ENCODE measurements around the gene ZDHHC11. TPM values are rescaled to one million over a fixed set of nuclear protein-coding genes. Genes with fewer than 3 reads are reported as not detected.

The ZDHHC11 gene
- total RNA-seq, 5 donors from 2014 or later (not counting 1 experiment from before 2014, with no cell fraction given), result 6.5 to 38.0 (median 11.6) TPM

DNA sequence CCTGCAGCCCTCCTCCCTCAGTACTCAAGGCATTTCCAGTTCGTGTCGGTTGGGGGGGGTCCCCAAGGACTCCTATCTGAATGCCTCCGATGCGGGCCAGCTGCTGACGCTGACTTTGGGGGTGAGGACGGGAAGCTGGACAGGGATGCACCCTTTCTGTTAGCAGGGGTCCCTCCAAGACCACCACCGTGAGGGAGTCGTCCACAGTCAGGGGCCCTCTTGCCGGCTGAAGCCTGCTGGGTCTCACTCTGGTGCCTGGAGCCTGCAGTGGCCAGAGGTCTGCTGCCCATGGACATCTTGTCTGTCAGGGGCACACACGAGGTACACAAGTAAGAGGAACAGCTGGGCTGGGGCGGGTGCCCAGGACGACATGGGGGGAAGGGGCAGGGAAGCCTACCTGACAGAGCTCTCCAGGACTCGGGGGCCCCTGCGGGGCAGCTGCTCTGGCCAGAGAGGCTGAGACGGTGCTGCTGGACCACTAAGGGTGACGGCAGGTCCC, 9.1 kb upstream of the ZDHHC11 start:
- no peak overlapping the region for H3K4me3 Mint-ChIP-seq
- Histone ChIP-seq H3K4me1 (ENCODE audit: control insufficient read depth in 1 of 2, extremely low read depth in 1 of 2, insufficient read depth in 2 of 2, low read length in 2 of 2) (peaks cover 0 to 5% of the 10 kb centered on the region in 2 experiments), H3K27ac (ENCODE audit: low read length) (no peak overlapping the region), H3K27me3 (replicated peaks in 1 of 2; ENCODE audit: control insufficient read depth in 2 of 2, extremely low read depth in 1 of 2, insufficient read depth in 2 of 2, low read length in 1 of 2) (no peaks in the 10 kb centered on the region), H3K36me3 (ENCODE audit: control insufficient read depth in 2 of 2, extremely low read depth in 1 of 2, insufficient read depth in 1 of 2, low read length in 1 of 2) (peaks cover 9 to 19% of the 10 kb centered on the region in 2 donors), H3K9me3 (no peaks in the 10 kb centered on the region), H3K4me3 (ENCODE audit: control insufficient read depth in 1 of 2, extremely low read depth in 1 of 2, low read length in 1 of 2) (no peak overlapping the region)
- no peaks in the 10 kb centered on the region for H3K4me1 Mint-ChIP-seq
- POLR2A ChIA-PET, result no interaction called here
- ATAC-seq (replicated peaks in 1 of 4) (no peak), DNase-seq (no peak)
- CTCF ChIA-PET, result no interaction called here
- no peaks in the 10 kb centered on the region for H3K9me3 Mint-ChIP-seq
- peaks cover 11% of the 10 kb centered on the region for H3K36me3 Mint-ChIP-seq
- H3K27me3 Mint-ChIP-seq, result no peaks in the 10 kb centered on the region
- WGBS (ENCODE audit: insufficient coverage), result 91% methylated on average over 14 of the region's 16 CpGs
- no peak overlapping the region for H3K27ac Mint-ChIP-seq

GRCh38 chr5:859391-859790, 8.6 kb upstream of the ZDHHC11 start:
- Mint-ChIP-seq H3K9me3 (no peaks in the 10 kb centered on the region), H3K4me1 (no peaks in the 10 kb centered on the region), H3K4me3 (no peak overlapping the region), H3K36me3 (peaks cover 11% of the 10 kb centered on the region), H3K27me3 (no peaks in the 10 kb centered on the region), H3K27ac (no peak overlapping the region)
- peaks cover 9 to 15% of the 10 kb centered on the region in 2 donors for H3K36me3 ChIP-seq (ENCODE audit: control insufficient read depth in 2 of 2, extremely low read depth in 1 of 2, insufficient read depth in 1 of 2, low read length in 1 of 2)
- ChIA-PET POLR2A (no interaction called here), CTCF (no interaction called here)
- no peaks in the 10 kb centered on the region for H3K27me3 ChIP-seq (replicated peaks in 1 of 2; ENCODE audit: control insufficient read depth in 2 of 2, extremely low read depth in 1 of 2, insufficient read depth in 2 of 2, low read length in 1 of 2)
- H3K9me3 ChIP-seq, result no peaks in the 10 kb centered on the region
- ATAC-seq (replicated peaks in 1 of 4), result no peak
- H3K4me1 ChIP-seq (ENCODE audit: control insufficient read depth in 1 of 2, extremely low read depth in 1 of 2, insufficient read depth in 2 of 2, low read length in 2 of 2), result peaks cover 0 to 5% of the 10 kb centered on the region in 2 experiments
- H3K27ac ChIP-seq (ENCODE audit: low read length), result no peak overlapping the region
- no peak overlapping the region for H3K4me3 ChIP-seq (ENCODE audit: control insufficient read depth in 1 of 2, extremely low read depth in 1 of 2, low read length in 1 of 2)
- DNase-seq, result no peak
- WGBS (ENCODE audit: insufficient coverage), result 91% methylated on average over 13 of the region's 16 CpGs

GRCh38 chr5:858726-859125, 7.9 kb upstream of the ZDHHC11 start:
- H3K27ac Mint-ChIP-seq, result no peak overlapping the region
- DNase-seq (no peak), ATAC-seq (replicated peaks in 1 of 4) (no peak)
- WGBS (ENCODE audit: insufficient coverage), result 94% methylated on average over 9 of the region's 11 CpGs
- peaks cover 5% of the 10 kb centered on the region for H3K36me3 Mint-ChIP-seq
- CTCF ChIA-PET, result no interaction called here
- POLR2A ChIA-PET, result no interaction called here
- peaks cover 0 to 5% of the 10 kb centered on the region in 2 experiments for H3K4me1 ChIP-seq (ENCODE audit: control insufficient read depth in 1 of 2, extremely low read depth in 1 of 2, insufficient read depth in 2 of 2, low read length in 2 of 2)
- H3K4me3 ChIP-seq (ENCODE audit: control insufficient read depth in 1 of 2, extremely low read depth in 1 of 2, low read length in 1 of 2), result no peak overlapping the region
- H3K27me3 Mint-ChIP-seq, result no peaks in the 10 kb centered on the region
- H3K27me3 ChIP-seq (replicated peaks in 1 of 2; ENCODE audit: control insufficient read depth in 2 of 2, extremely low read depth in 1 of 2, insufficient read depth in 2 of 2, low read length in 1 of 2), result no peaks in the 10 kb centered on the region
- H3K4me1 Mint-ChIP-seq, result no peaks in the 10 kb centered on the region
- H3K27ac ChIP-seq (ENCODE audit: low read length), result no peak overlapping the region
- H3K36me3 ChIP-seq (ENCODE audit: control insufficient read depth in 2 of 2, extremely low read depth in 1 of 2, insufficient read depth in 1 of 2, low read length in 1 of 2), result peaks cover 9 to 10% of the 10 kb centered on the region in 2 donors
- no peaks in the 10 kb centered on the region for H3K9me3 Mint-ChIP-seq
- no peak overlapping the region for H3K4me3 Mint-ChIP-seq
- no peaks in the 10 kb centered on the region for H3K9me3 ChIP-seq

GRCh38 chr5:856531-857425, 6.0 kb upstream of the ZDHHC11 start:
- H3K9me3 Mint-ChIP-seq, result no peaks in the 10 kb centered on the region
- Histone ChIP-seq H3K36me3 (ENCODE audit: control insufficient read depth in 2 of 2, extremely low read depth in 1 of 2, insufficient read depth in 1 of 2, low read length in 1 of 2) (no peaks in the 10 kb centered on the region), H3K27ac (ENCODE audit: low read length) (no peak overlapping the region), H3K4me3 (ENCODE audit: control insufficient read depth in 1 of 2, extremely low read depth in 1 of 2, low read length in 1 of 2) (no peak overlapping the region), H3K4me1 (ENCODE audit: control insufficient read depth in 1 of 2, extremely low read depth in 1 of 2, insufficient read depth in 2 of 2, low read length in 2 of 2) (peaks cover 0 to 5% of the 10 kb centered on the region in 2 experiments), H3K27me3 (replicated peaks in 1 of 2; ENCODE audit: control insufficient read depth in 2 of 2, extremely low read depth in 1 of 2, insufficient read depth in 2 of 2, low read length in 1 of 2) (peaks cover 0 to 9% of the 10 kb centered on the region in 2 experiments), H3K9me3 (no peaks in the 10 kb centered on the region)
- ChIA-PET POLR2A (no interaction called here), CTCF (no interaction called here)
- H3K36me3 Mint-ChIP-seq, result no peaks in the 10 kb centered on the region
- H3K4me1 Mint-ChIP-seq, result peaks cover 0 to 4% (median 0%) of the 10 kb centered on the region in 3 donors
- WGBS (ENCODE audit: insufficient coverage), result 63% methylated on average over 9 of the region's 16 CpGs
- DNase-seq (no peak), ATAC-seq (replicated peaks in 1 of 4) (peak in 1 of 4 experiments; percentile 19)
- no peak overlapping the region for H3K27ac Mint-ChIP-seq
- H3K4me3 Mint-ChIP-seq, result no peak overlapping the region
- H3K27me3 Mint-ChIP-seq, result peaks cover 3 to 7% of the 10 kb centered on the region in 2 donors

- H3K4me3 ChIP-seq (ENCODE audit: control insufficient read depth in 1 of 2, extremely low read depth in 1 of 2, low read length in 1 of 2), result no peak overlapping the region
- 64% methylated on average over 16 of the region's 21 CpGs for WGBS (ENCODE audit: insufficient coverage)
- H3K4me1 Mint-ChIP-seq, result peaks cover 0 to 4% (median 0%) of the 10 kb centered on the region in 3 donors
- H3K4me1 ChIP-seq (ENCODE audit: control insufficient read depth in 1 of 2, extremely low read depth in 1 of 2, insufficient read depth in 2 of 2, low read length in 2 of 2), result peaks cover 0 to 5% of the 10 kb centered on the region in 2 experiments
- CTCF ChIA-PET, result no interaction called here
- H3K9me3 Mint-ChIP-seq, result no peaks in the 10 kb centered on the region
- POLR2A ChIA-PET, result no interaction called here
- H3K4me3 Mint-ChIP-seq, result no peak overlapping the region
- H3K27ac Mint-ChIP-seq, result no peak overlapping the region
- peaks cover 0 to 12% of the 10 kb centered on the region in 2 experiments for H3K27me3 ChIP-seq (replicated peaks in 1 of 2; ENCODE audit: control insufficient read depth in 2 of 2, extremely low read depth in 1 of 2, insufficient read depth in 2 of 2, low read length in 1 of 2)
- H3K36me3 Mint-ChIP-seq, result no peaks in the 10 kb centered on the region
- peaks cover 6 to 10% of the 10 kb centered on the region in 2 donors for H3K27me3 Mint-ChIP-seq
- H3K27ac ChIP-seq (ENCODE audit: low read length), result no peak overlapping the region
- ATAC-seq (replicated peaks in 1 of 4), result peak in 1 of 4 experiments; percentile 26
- peak in 2 of 35 experiments; percentile 10 to 16 for DNase-seq
- H3K9me3 ChIP-seq, result no peaks in the 10 kb centered on the region
- H3K36me3 ChIP-seq (ENCODE audit: control insufficient read depth in 2 of 2, extremely low read depth in 1 of 2, insufficient read depth in 1 of 2, low read length in 1 of 2), result no peaks in the 10 kb centered on the region
Observed at GRCh38 chr5:855771-856530, 5.2 kb upstream of the ZDHHC11 start.

DNA sequence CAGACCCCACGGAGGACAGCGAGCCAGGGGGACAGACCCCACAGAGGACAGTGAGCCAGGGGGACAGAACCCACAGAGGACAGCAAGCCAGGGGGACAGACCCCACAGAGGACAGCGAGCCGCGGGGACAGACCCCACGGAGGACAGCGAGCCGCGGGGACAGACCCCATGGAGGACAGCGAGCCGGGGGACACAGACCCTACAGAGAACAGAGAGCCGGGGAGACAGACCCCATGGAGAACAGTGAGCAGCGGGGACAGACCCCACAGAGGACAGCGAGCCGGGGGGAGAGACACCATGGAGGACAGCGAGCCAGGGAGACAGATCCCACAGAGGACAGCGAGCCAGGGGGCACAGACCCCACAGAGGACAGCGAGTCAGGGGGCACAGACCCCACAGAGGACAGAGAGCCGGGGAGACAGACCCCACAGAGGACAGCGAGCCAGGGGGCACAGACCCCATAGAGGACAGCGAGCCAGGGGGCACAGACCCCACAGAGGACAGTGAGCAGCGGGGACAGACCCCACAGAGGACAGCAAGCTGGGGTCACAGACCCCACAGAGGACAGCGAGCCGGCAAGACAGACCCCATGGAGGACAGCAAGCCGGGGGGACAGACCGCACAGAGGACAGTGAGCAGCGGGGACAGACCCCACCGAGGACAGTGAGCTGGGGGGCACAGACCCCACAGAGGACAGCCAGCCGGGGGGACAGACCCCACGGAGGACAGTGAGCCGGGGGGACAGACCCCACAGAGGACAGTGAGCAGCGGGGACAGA, 4.4 kb upstream of the ZDHHC11 start:
- Mint-ChIP-seq H3K36me3 (no peaks in the 10 kb centered on the region), H3K4me3 (no peak overlapping the region), H3K27me3 (peaks cover 6 to 11% of the 10 kb centered on the region in 2 donors), H3K4me1 (peaks cover 0 to 4% (median 0%) of the 10 kb centered on the region in 3 donors), H3K27ac (no peak overlapping the region), H3K9me3 (no peaks in the 10 kb centered on the region)
- H3K9me3 ChIP-seq, result no peaks in the 10 kb centered on the region
- no peak overlapping the region for H3K27ac ChIP-seq (ENCODE audit: low read length)
- DNase-seq, result no peak
- WGBS (ENCODE audit: insufficient coverage), result 94% methylated on average over 32 of the region's 32 CpGs
- POLR2A ChIA-PET, result interaction anchor here in 1 of 2 donors (0.7 kb wide), 1 partner anchor 50 kb away, joined by 3 read pairs; no protein-coding TSS in a partner anchor
- CTCF ChIA-PET, result no interaction called here
- H3K4me1 ChIP-seq (ENCODE audit: control insufficient read depth in 1 of 2, extremely low read depth in 1 of 2, insufficient read depth in 2 of 2, low read length in 2 of 2), result peaks cover 0 to 5% of the 10 kb centered on the region in 2 experiments
- peaks cover 0 to 20% of the 10 kb centered on the region in 2 experiments for H3K27me3 ChIP-seq (replicated peaks in 1 of 2; ENCODE audit: control insufficient read depth in 2 of 2, extremely low read depth in 1 of 2, insufficient read depth in 2 of 2, low read length in 1 of 2)
- H3K4me3 ChIP-seq (ENCODE audit: control insufficient read depth in 1 of 2, extremely low read depth in 1 of 2, low read length in 1 of 2), result no peak overlapping the region
- no peak for ATAC-seq (replicated peaks in 1 of 4)
- no peaks in the 10 kb centered on the region for H3K36me3 ChIP-seq (ENCODE audit: control insufficient read depth in 2 of 2, extremely low read depth in 1 of 2, insufficient read depth in 1 of 2, low read length in 1 of 2)
